NCI-H2196 treated with DMSO at 0.1 percent for 48 hours (cell line): ENCODE results near the gene P2RX4.
"Not testable (repeated sequence)": the region's sequence is repeated elsewhere in the genome, so short reads cannot be mapped to it uniquely, and the experiment has no call there.

Experiments
- DNase-seq: peaks from one replicate; lab custom pipeline; 2025; ENCODE audit not compliant: unreplicated experiment; lab: John Stamatoyannopoulos, UW

Gene P2RX4

GRCh38 chr12:121188227-121188626, 21.7 kb upstream of the P2RX4 start:
- no peak for DNase-seq

- no peak for DNase-seq
Observed at GRCh38 chr12:121189131-121189530, 20.8 kb upstream of the P2RX4 start.

- DNase-seq, result no peak
Observed at GRCh38 chr12:121189619-121190155, 20.2 kb upstream of the P2RX4 start.

GRCh38 chr12:121190523-121191031, 19.4 kb upstream of the P2RX4 start:
- no peak for DNase-seq

- DNase-seq, result no peak
Observed at GRCh38 chr12:121191151-121191550, 18.8 kb upstream of the P2RX4 start.

GRCh38 chr12:121196902-121197301, 13.0 kb upstream of the P2RX4 start:
- DNase-seq, result no peak

GRCh38 chr12:121198949-121199348, 11.0 kb upstream of the P2RX4 start:
- DNase-seq, result no peak

GRCh38 chr12:121201140-121201539, 8.8 kb upstream of the P2RX4 start:
- not testable (repeated sequence) for DNase-seq

- DNase-seq, result no peak
Observed at GRCh38 chr12:121202407-121203355, 7.2 kb upstream of the P2RX4 start.

GRCh38 chr12:121203482-121203881, 6.4 kb upstream of the P2RX4 start:
- DNase-seq, result no peak

- DNase-seq, result no peak
Observed at GRCh38 chr12:121205491-121205890, 4.4 kb upstream of the P2RX4 start.

GRCh38 chr12:121208571-121208970, 1.4 kb upstream of the P2RX4 start:
- not testable (repeated sequence) for DNase-seq

GRCh38 chr12:121209221-121209620, 708 bp upstream of the P2RX4 start:
- DNase-seq, result no peak

GRCh38 chr12:121212875-121213274, 2.9 kb downstream of the P2RX4 start:
- no peak for DNase-seq

- no peak for DNase-seq
Observed at GRCh38 chr12:121214166-121214777, 4.3 kb downstream of the P2RX4 start.

GRCh38 chr12:121214855-121215745, 5.2 kb downstream of the P2RX4 start:
- no peak for DNase-seq

GRCh38 chr12:121216102-121216501, 6.2 kb downstream of the P2RX4 start:
- no peak for DNase-seq

GRCh38 chr12:121217063-121217462, 7.1 kb downstream of the P2RX4 start:
- DNase-seq, result no peak

- DNase-seq, result no peak
Observed at GRCh38 chr12:121217761-121218160, 7.8 kb downstream of the P2RX4 start.

GRCh38 chr12:121218588-121219352, 8.8 kb downstream of the P2RX4 start:
- no peak for DNase-seq
